B cell (primary cell): ENCODE results near the gene ARID4B. TPM values are rescaled to one million over a fixed set of nuclear protein-coding genes. Genes with fewer than 3 reads are reported as not detected.

Source experiments
- ATAC-seq: fragments of 200-7000 bp; cut with Tn5 transposase; one replicate; pipeline ENCODE4 v1.10.0; 2021; ENCODE audit warnings: low read depth, mild to moderate bottlenecking, moderate number of reproducible peaks, moderate library complexity
- CTCF ChIA-PET: fragments of 350-600 bp; sonication (Branson Sonifier 250); formaldehyde crosslinking; loops from one replicate; lab custom pipeline; 2021; ENCODE audit warnings: antibody characterized with exemption, inconsistent platforms; lab: Charles Lee
- POLR2A ChIA-PET: fragments of 350-600 bp; sonication (Branson Sonifier 250); formaldehyde crosslinking; loops from one replicate; lab custom pipeline; 2021; ENCODE audit warnings: antibody characterized with exemption; lab: Charles Lee
- DNase-seq: peaks from one replicate; pipeline ENCODE4 v3.0.0; 2013
- H2AFZ ChIP-seq: 2 replicates; pipeline ENCODE4 v1.6.1; 2012; ENCODE audit warnings: mild to moderate bottlenecking, low read depth, low read length; ENCODE audit not compliant: insufficient read depth, poor library complexity, severe bottlenecking
- H3K27ac ChIP-seq, 2 donors: 1 replicate in 1 of 2; 2 replicates in 1 of 2; pipeline ENCODE4 v1.5.1; 2012 to 2013; ENCODE audit warnings: low read length in 2 of 2, mild to moderate bottlenecking in 2 of 2, moderate library complexity in 1 of 2
- H3K27me3 ChIP-seq, 4 experiments: fragments of 200-600 bp in 1 of 4; sonication (generic) in 1 of 4; replicated peaks in 1 of 4; 1 replicate in 2 of 4; 2 replicates in 2 of 4; pipeline versions ENCODE4 v1.6.1 to v1.7.0; 2013 to 2016; ENCODE audit warnings: low read length in 3 of 4, mild to moderate bottlenecking in 2 of 4, mixed read lengths in 1 of 4, moderate library complexity in 1 of 4; ENCODE audit not compliant: insufficient read depth in 4 of 4, control insufficient read depth in 3 of 4; ENCODE audit errors: control extremely low read depth in 1 of 4
- H3K36me3 ChIP-seq, 2 experiments: replicated peaks in 1 of 2; 1 replicate in 1 of 2; 2 replicates in 1 of 2; pipeline versions ENCODE4 v1.6.1 to v1.7.1; 2013; ENCODE audit warnings: low read length in 1 of 2; ENCODE audit not compliant: insufficient read depth in 2 of 2, control insufficient read depth in 1 of 2; ENCODE audit errors: control extremely low read depth in 1 of 2, extremely low read depth in 1 of 2
- H3K4me1 ChIP-seq, 2 donors: fragments of 200-600 bp in 1 of 2; sonication (generic) in 1 of 2; 1 replicate in 1 of 2; 2 replicates in 1 of 2; pipeline versions ENCODE4 v1.5.1 to v1.6.1; 2013 to 2017; ENCODE audit warnings: low read length in 2 of 2; ENCODE audit not compliant: control insufficient read depth in 2 of 2, insufficient read depth in 2 of 2
- H3K4me2 ChIP-seq: replicated peaks from 2 replicates; pipeline ENCODE3; 2012; ENCODE audit warnings: mild to moderate bottlenecking, low read depth, low read length; ENCODE audit not compliant: poor library complexity, severe bottlenecking
- H3K4me3 ChIP-seq, 5 experiments: fragments of 200-600 bp in 1 of 5; sonication (generic) in 1 of 5; 1 replicate in 3 of 5; 2 replicates in 2 of 5; pipeline versions ENCODE4 v1.5.1 to v1.7.0; 2011 to 2016; ENCODE audit warnings: low read length in 4 of 5, mild to moderate bottlenecking in 4 of 5, low read depth in 2 of 5, control low read depth in 1 of 5, moderate library complexity in 1 of 5; ENCODE audit not compliant: insufficient read depth in 1 of 5; ENCODE audit errors: control extremely low read depth in 1 of 5, extremely low read depth in 1 of 5
- H3K79me2 ChIP-seq: fragments of 200-600 bp; sonication (generic); one replicate; pipeline ENCODE4 v1.6.0; 2016; ENCODE audit warnings: low read length; ENCODE audit not compliant: control insufficient read depth, insufficient read depth
- H3K9ac ChIP-seq: fragments of 200-600 bp; sonication (generic); 2 replicates; pipeline ENCODE4 v1.6.1; 2017; ENCODE audit warnings: mild to moderate bottlenecking, low read length, moderate library complexity
- H3K9me3 ChIP-seq, 3 donors: one replicate each; pipeline versions ENCODE4 v1.6.1 to v1.7.1; 2013; ENCODE audit warnings: low read length in 2 of 3; ENCODE audit not compliant: control insufficient read depth in 2 of 3, insufficient read depth in 1 of 3; ENCODE audit errors: control extremely low read depth in 1 of 3
- H4K20me1 ChIP-seq: 2 replicates; pipeline ENCODE4 v1.6.0; 2012; ENCODE audit warnings: mild to moderate bottlenecking, low read length; ENCODE audit not compliant: insufficient read depth, control insufficient read depth, poor library complexity, severe bottlenecking
- H3K27ac Mint-ChIP-seq: one replicate; pipeline ENCODE4 v1.8.0; 2021; ENCODE audit warnings: mixed read lengths
- H3K27me3 Mint-ChIP-seq: one replicate; pipeline ENCODE4 v1.8.0; 2021; ENCODE audit warnings: mixed read lengths
- H3K4me1 Mint-ChIP-seq: one replicate; pipeline ENCODE4 v1.8.0; 2021; ENCODE audit warnings: mixed read lengths
- H3K4me3 Mint-ChIP-seq: one replicate; pipeline ENCODE4 v1.8.0; 2021; ENCODE audit warnings: mixed read lengths
- H3K9me3 Mint-ChIP-seq: one replicate; pipeline ENCODE4 v1.8.0; 2022; ENCODE audit warnings: mixed read lengths; ENCODE audit not compliant: insufficient read depth
- EZH2 ChIP-seq: IDR thresholded peaks from 2 replicates; pipeline ENCODE4 v1.6.1; 2012; ENCODE audit warnings: borderline replicate concordance, low read depth, mild to moderate bottlenecking, moderate library complexity, low read length; ENCODE audit not compliant: insufficient read depth, poor library complexity, severe bottlenecking
- WGBS: methylation state at CpG from one replicate; pipeline ENCODE4 v1.1.5; 2013; ENCODE audit warnings: missing lambda C conversion rate; ENCODE audit not compliant: insufficient coverage; 5-methylcytosine and 5-hydroxymethylcytosine counted together
- intact Hi-C: fragments of 100-400 bp; cut with micrococcal nuclease; formaldehyde crosslinking; loops from one replicate; pipeline ENCODE4 v1.10.0; 2022
- polyA plus RNA-seq: library from polyadenylated mRNA; depleted of rRNA; stranded (reverse); fragments of >200 nt; gene quantifications from 2 replicates; pipeline ENCODE4 v1.2.3, GENCODE V29; 2012
- total RNA-seq, 2 donors: library from RNA; stranded (reverse); fragments of 120-200 nt in 1 of 2; gene quantifications; 1 replicate in 1 of 2; 2 replicates in 1 of 2; pipeline versions ENCODE4 v1.2.3 to v1.2.4, GENCODE V29; 2013 to 2022
- TF ChIP-seq, protein P1 (sequence below): fragments of 200-600 bp; IDR thresholded peaks from one replicate; pipeline ENCODE4 v1.8.0; 2022; ENCODE audit warnings: antibody characterized with exemption, mild to moderate bottlenecking

ARID4B gene
- total and polyA plus RNA-seq, 2 donors (not counting 1 experiment from before 2014, with no cell fraction given) = 13.2 to 110 TPM

GRCh38 chr1:235180916-235181460, 147.0 kb downstream of the ARID4B start:
- no peak overlapping the region for H3K9ac ChIP-seq
- Mint-ChIP-seq H3K4me3 (no peak overlapping the region), H3K27me3 (no peaks in the 10 kb centered on the region), H3K4me1 (no peaks in the 10 kb centered on the region), H3K9me3 (no peaks in the 10 kb centered on the region), H3K27ac (no peak overlapping the region)
- no peak overlapping the region for H2AFZ ChIP-seq
- H4K20me1 ChIP-seq = no peaks in the 10 kb centered on the region
- H3K27me3 ChIP-seq = no peaks in the 10 kb centered on the region
- no peaks in the 10 kb centered on the region for H3K4me1 ChIP-seq
- DNase-seq (no peak), ATAC-seq (no peak)
- intact Hi-C loops = no loop called here
- ChIA-PET CTCF (no interaction called here), POLR2A (no interaction called here)
- H3K36me3 ChIP-seq = peaks cover 2 to 49% of the 10 kb centered on the region in 2 experiments
- no peak for TF ChIP-seq EZH2
- TF ChIP-seq, protein P1, sequence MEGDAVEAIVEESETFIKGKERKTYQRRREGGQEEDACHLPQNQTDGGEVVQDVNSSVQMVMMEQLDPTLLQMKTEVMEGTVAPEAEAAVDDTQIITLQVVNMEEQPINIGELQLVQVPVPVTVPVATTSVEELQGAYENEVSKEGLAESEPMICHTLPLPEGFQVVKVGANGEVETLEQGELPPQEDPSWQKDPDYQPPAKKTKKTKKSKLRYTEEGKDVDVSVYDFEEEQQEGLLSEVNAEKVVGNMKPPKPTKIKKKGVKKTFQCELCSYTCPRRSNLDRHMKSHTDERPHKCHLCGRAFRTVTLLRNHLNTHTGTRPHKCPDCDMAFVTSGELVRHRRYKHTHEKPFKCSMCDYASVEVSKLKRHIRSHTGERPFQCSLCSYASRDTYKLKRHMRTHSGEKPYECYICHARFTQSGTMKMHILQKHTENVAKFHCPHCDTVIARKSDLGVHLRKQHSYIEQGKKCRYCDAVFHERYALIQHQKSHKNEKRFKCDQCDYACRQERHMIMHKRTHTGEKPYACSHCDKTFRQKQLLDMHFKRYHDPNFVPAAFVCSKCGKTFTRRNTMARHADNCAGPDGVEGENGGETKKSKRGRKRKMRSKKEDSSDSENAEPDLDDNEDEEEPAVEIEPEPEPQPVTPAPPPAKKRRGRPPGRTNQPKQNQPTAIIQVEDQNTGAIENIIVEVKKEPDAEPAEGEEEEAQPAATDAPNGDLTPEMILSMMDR = no peak
- H3K4me3 ChIP-seq = no peak overlapping the region
- H3K9me3 ChIP-seq = no peaks in the 10 kb centered on the region
- H3K4me2 ChIP-seq = no peak overlapping the region
- no CpG with 5 or more reads among the region's 5 CpGs for WGBS
- no peak overlapping the region for H3K27ac ChIP-seq
- H3K79me2 ChIP-seq = peaks cover 4% of the 10 kb centered on the region

DNA sequence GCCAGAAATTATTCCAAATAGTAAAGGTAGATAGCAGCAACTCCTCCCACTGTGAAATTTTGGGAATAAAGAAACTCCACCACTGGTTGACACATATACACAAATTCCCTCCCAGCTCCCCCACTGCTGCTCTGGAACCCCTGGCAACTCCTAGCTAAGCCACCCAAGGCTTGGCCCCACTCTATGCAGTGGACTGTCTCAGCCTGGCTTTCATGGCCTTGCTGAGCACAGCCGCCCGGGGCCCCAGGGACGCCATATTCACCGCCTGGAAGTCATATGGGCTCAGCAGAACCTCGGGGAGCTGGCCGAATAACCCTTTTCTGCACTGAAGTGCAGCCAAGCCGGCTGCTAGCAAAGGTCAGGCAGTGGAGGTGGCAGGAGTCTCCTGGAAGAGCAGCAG, 151.5 kb downstream of the ARID4B start:
- no peaks in the 10 kb centered on the region for H3K9me3 Mint-ChIP-seq
- DNase-seq (no peak), ATAC-seq (no peak)
- H3K79me2 ChIP-seq = no peaks in the 10 kb centered on the region
- H3K4me2 ChIP-seq = no peak overlapping the region
- H2AFZ ChIP-seq = no peak overlapping the region
- H3K4me1 Mint-ChIP-seq = no peaks in the 10 kb centered on the region
- no peak overlapping the region for H3K4me3 ChIP-seq
- H3K9me3 ChIP-seq = no peaks in the 10 kb centered on the region
- POLR2A ChIA-PET = no interaction called here
- H3K9ac ChIP-seq = no peak overlapping the region
- H3K27me3 Mint-ChIP-seq = no peaks in the 10 kb centered on the region
- no peak overlapping the region for H3K27ac Mint-ChIP-seq
- H3K4me3 Mint-ChIP-seq = no peak overlapping the region
- H3K4me1 ChIP-seq = no peaks in the 10 kb centered on the region
- peaks cover 6 to 65% of the 10 kb centered on the region in 2 experiments for H3K36me3 ChIP-seq
- H4K20me1 ChIP-seq = no peaks in the 10 kb centered on the region
- intact Hi-C loops = no loop called here
- H3K27me3 ChIP-seq = no peaks in the 10 kb centered on the region
- 100% methylated on average over 4 of the region's 7 CpGs for WGBS
- TF ChIP-seq, protein P1 = no peak
- TF ChIP-seq EZH2 = no peak
- CTCF ChIA-PET = interaction anchor here (0.6 kb wide), 1 partner anchor 13 kb away, joined by 3 read pairs; no protein-coding TSS in a partner anchor
- H3K27ac ChIP-seq = no peak overlapping the region
